ENCODE results near the gene FLT1.

GRCh38 chr13:28401303-28402056, 93.4 kb downstream of the FLT1 start:
- TF ChIP-seq CTCF (IDR thresholded peaks at IDR 0.05; ENCODE audit: low read length), result no peak
- TF ChIP-seq EZH2 (IDR thresholded peaks at IDR 0.05; ENCODE audit: borderline replicate concordance, low read length), result no peak

All from OCI-LY1 (cell line).